Measurements from ENCODE around the gene CNOT11. TPM values are rescaled to one million over a fixed set of nuclear protein-coding genes. Genes with fewer than 3 reads are reported as not detected.
"Not testable (repeated sequence)": the region's sequence is repeated elsewhere in the genome, so short reads cannot be mapped to it uniquely, and the experiment has no call there.

CNOT11 gene
- total RNA-seq, 1 experiment from 2014 or later: 38.5 TPM

DNA sequence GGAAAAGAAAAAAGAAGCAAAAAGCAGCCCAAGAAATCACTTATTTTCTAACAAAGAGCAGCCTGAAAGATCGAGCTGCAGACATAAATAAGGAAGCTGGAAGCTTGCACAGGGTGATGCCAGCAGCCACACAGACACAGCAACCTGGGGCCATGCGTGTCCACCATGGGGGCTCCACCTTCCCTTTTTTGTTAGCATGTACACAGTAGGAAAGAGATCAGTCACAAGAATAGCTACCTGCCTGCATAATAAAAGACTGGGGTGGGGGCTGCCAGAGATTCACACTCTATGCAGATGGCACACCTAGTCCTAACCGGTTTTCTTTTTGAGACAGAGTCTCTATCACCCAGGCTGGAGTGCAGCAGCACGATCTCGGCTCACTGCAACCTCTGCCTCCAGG lies 2.9 kb upstream of the CNOT11 start:
- TF ChIP-seq, protein P1, sequence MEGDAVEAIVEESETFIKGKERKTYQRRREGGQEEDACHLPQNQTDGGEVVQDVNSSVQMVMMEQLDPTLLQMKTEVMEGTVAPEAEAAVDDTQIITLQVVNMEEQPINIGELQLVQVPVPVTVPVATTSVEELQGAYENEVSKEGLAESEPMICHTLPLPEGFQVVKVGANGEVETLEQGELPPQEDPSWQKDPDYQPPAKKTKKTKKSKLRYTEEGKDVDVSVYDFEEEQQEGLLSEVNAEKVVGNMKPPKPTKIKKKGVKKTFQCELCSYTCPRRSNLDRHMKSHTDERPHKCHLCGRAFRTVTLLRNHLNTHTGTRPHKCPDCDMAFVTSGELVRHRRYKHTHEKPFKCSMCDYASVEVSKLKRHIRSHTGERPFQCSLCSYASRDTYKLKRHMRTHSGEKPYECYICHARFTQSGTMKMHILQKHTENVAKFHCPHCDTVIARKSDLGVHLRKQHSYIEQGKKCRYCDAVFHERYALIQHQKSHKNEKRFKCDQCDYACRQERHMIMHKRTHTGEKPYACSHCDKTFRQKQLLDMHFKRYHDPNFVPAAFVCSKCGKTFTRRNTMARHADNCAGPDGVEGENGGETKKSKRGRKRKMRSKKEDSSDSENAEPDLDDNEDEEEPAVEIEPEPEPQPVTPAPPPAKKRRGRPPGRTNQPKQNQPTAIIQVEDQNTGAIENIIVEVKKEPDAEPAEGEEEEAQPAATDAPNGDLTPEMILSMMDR (IDR thresholded peaks at IDR 0.05; ENCODE audit: unreplicated experiment): no peak
- Mint-ChIP-seq H3K27me3 (ENCODE audit: insufficient read depth, unreplicated experiment) (no peaks in the 10 kb centered on the region), H3K4me1 (ENCODE audit: insufficient read depth, unreplicated experiment) (peaks cover 13% of the 10 kb centered on the region), H3K9me3 (ENCODE audit: unreplicated experiment) (no peaks in the 10 kb centered on the region), H3K36me3 (ENCODE audit: insufficient read depth, unreplicated experiment) (peaks cover 6% of the 10 kb centered on the region), H3K27ac (ENCODE audit: low read depth, unreplicated experiment) (no peak overlapping the region), H3K4me3 (ENCODE audit: unreplicated experiment) (no peak overlapping the region)
- ChIA-PET CTCF (interaction anchor here (0.6 to 2.2 kb wide), 5 partner anchors 9 to 247 kb away, joined by 3 to 9 read pairs (median 3); no protein-coding TSS in a partner anchor), POLR2A (no interaction called here)
- intact Hi-C loops (cut with micrococcal nuclease): loop anchor here (5.0 kb wide), 2 partner anchors 57 to 98 kb away; partner anchors contain the start of genes RNF149 and TBC1D8
- no TSS peak for BruUV-seq (replicated peaks)
- no peak for DNase-seq (ENCODE audit: unreplicated experiment)

DNA sequence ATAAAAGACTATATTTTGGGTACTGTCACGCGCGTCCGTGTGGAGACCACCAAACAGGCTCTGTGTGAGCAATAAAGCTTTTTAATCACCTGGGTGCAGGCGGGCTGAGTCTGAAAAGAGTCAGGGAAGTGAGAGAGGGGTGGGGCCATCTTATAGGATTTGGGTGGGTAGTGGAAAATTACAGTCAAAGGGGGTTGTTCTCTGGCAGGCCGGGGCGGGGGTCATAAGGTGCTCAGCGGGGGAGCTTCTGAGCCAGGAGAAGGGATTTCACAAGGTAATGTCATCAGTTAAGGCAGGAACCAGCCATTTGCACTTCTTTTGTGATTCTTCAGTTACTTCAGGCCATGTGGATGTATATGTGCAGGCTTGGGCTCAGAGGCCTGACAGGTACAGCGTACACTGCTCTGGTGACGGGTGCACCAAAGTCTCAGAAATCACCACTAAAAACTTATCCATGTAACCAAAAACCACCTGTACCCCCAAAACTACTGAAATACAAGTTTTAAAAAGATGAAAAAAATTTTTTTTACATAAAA lies 1.4 kb upstream of the CNOT11 start:
- POLR2A ChIA-PET: interaction anchor here (0.6 to 3.1 kb wide), 9 partner anchors 10 to 572 kb away, joined by 3 to 23 read pairs (median 4); partner anchors contain the start of genes RNF149 and RPL31
- Mint-ChIP-seq H3K4me1 (ENCODE audit: insufficient read depth, unreplicated experiment) (peaks cover 24% of the 10 kb centered on the region), H3K4me3 (ENCODE audit: unreplicated experiment) (peak overlapping the region; percentile 47), H3K36me3 (ENCODE audit: insufficient read depth, unreplicated experiment) (peaks cover 13% of the 10 kb centered on the region)
- H3K27ac Mint-ChIP-seq (ENCODE audit: low read depth, unreplicated experiment); DNase-seq (ENCODE audit: unreplicated experiment); BruUV-seq (replicated peaks); H3K9me3 Mint-ChIP-seq (ENCODE audit: unreplicated experiment); H3K27me3 Mint-ChIP-seq (ENCODE audit: insufficient read depth, unreplicated experiment): not testable (repeated sequence)
- CTCF ChIA-PET: interaction anchor here (0.6 to 4.4 kb wide), 21 partner anchors 11 to 1581 kb away, joined by 3 to 31 read pairs (median 3); no protein-coding TSS in a partner anchor
- intact Hi-C loops (cut with micrococcal nuclease): loop anchor here (5.0 kb wide), 2 partner anchors 56 to 99 kb away; partner anchors contain the start of genes RNF149 and TBC1D8

DNA sequence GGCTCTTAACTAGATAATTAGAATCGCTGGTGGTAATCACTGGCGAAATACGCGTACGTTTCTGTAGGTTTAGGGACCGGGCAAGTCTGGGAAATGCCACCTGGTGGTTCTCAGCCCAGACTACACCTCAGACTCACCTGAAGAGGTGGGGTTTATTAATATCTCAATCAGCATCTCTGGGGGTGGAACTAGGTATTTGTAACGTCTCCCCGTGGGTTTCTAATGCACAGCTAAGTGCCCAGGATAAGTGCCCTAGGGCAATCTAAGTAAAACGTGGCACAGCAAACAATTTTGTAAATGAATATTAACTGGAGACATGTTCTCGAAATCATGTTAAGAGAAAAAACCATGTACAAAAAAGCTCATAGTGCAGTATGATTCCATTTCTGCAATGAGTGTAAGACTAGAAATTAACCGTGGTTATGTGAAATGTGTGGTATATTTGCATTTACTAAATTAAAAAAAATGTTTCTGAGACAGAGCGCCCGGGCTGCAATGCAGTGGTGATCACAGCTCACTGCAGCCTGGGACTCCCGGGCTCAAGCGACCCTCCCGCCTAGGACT lies 760 bp upstream of the CNOT11 start:
- no peaks in the 10 kb centered on the region for H3K27me3 Mint-ChIP-seq (ENCODE audit: insufficient read depth, unreplicated experiment)
- peaks cover 27% of the 10 kb centered on the region for H3K4me1 Mint-ChIP-seq (ENCODE audit: insufficient read depth, unreplicated experiment)
- peak overlapping the region; percentile 93 for H3K4me3 Mint-ChIP-seq (ENCODE audit: unreplicated experiment)
- CTCF ChIA-PET: interaction anchor here (0.6 to 4.4 kb wide), 21 partner anchors 12 to 852 kb away, joined by 3 to 31 read pairs (median 3); no protein-coding TSS in a partner anchor
- peak; percentile 76 for DNase-seq (ENCODE audit: unreplicated experiment)
- H3K9me3 Mint-ChIP-seq (ENCODE audit: unreplicated experiment): no peaks in the 10 kb centered on the region
- POLR2A ChIA-PET: interaction anchor here (0.6 to 3.1 kb wide), 15 partner anchors 11 to 571 kb away, joined by 3 to 23 read pairs (median 5); partner anchors contain the start of genes RNF149 and RPL31
- TSS peak; percentile 60 for BruUV-seq (replicated peaks)
- H3K36me3 Mint-ChIP-seq (ENCODE audit: insufficient read depth, unreplicated experiment): peaks cover 19% of the 10 kb centered on the region
- H3K27ac Mint-ChIP-seq (ENCODE audit: low read depth, unreplicated experiment): peak overlapping the region; percentile 84
- TF ChIP-seq, protein P1 (IDR thresholded peaks at IDR 0.05; ENCODE audit: unreplicated experiment): peak; percentile 40
- intact Hi-C loops (cut with micrococcal nuclease): loop anchor here (5.0 kb wide), 2 partner anchors 55 to 100 kb away; partner anchors contain the start of genes RNF149 and TBC1D8

DNA sequence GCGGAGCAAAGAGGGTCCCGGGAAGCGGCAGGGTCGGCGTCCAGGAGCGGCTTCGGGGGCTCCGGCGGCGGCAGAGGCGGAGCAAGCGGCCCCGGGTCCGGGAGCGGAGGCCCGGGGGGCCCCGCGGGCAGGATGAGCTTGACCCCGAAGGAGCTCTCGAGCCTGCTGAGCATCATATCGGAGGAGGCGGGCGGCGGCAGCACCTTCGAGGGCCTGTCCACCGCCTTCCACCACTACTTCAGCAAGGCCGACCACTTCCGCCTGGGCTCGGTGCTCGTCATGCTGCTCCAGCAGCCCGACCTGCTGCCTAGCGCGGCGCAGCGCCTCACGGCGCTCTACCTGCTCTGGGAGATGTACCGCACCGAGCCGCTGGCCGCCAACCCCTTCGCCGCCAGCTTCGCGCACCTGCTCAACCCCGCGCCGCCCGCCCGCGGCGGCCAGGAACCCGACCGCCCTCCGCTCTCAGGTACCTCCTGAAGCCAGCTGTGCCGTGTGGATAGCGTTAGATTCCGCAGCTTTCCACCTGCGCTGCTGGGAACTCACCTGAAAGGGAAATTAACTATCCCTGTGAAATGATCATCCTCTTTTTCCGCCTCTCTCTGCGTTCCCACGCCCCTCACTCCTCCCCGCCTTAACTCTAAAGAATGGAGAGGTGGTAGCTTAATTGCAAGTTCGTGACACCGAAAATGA lies 472 bp downstream of the CNOT11 start:
- DNase-seq (ENCODE audit: unreplicated experiment): peak; percentile 55
- peak overlapping the region; percentile 93 for H3K4me3 Mint-ChIP-seq (ENCODE audit: unreplicated experiment)
- H3K27ac Mint-ChIP-seq (ENCODE audit: low read depth, unreplicated experiment): peak overlapping the region; percentile 84
- peaks cover 27% of the 10 kb centered on the region for H3K4me1 Mint-ChIP-seq (ENCODE audit: insufficient read depth, unreplicated experiment)
- H3K36me3 Mint-ChIP-seq (ENCODE audit: insufficient read depth, unreplicated experiment): peaks cover 31% of the 10 kb centered on the region
- TF ChIP-seq, protein P1 (IDR thresholded peaks at IDR 0.05; ENCODE audit: unreplicated experiment): no peak
- ChIA-PET CTCF (interaction anchor here (0.7 to 4.4 kb wide), 8 partner anchors 10 to 447 kb away, joined by 3 to 31 read pairs (median 4); no protein-coding TSS in a partner anchor), POLR2A (interaction anchor here (0.6 to 3.1 kb wide), 26 partner anchors 10 to 532 kb away, joined by 3 to 23 read pairs (median 5); partner anchors contain the start of genes RNF149, RPL31 and TBC1D8)
- H3K9me3 Mint-ChIP-seq (ENCODE audit: unreplicated experiment): no peaks in the 10 kb centered on the region
- intact Hi-C loops (cut with micrococcal nuclease): loop anchor here (5.0 kb wide), 2 partner anchors 54 to 101 kb away; partner anchors contain the start of genes RNF149 and TBC1D8
- H3K27me3 Mint-ChIP-seq (ENCODE audit: insufficient read depth, unreplicated experiment): no peaks in the 10 kb centered on the region
- no TSS peak for BruUV-seq (replicated peaks)

All from MCF 10A (cell line).